HepG2 (cell line): Measurements from ENCODE around the gene ZFP36. TPM values are rescaled to one million over a fixed set of nuclear protein-coding genes. Genes with fewer than 3 reads are reported as not detected.
A peak's percentile ranks its signal among the peaks of the same experiment; 100 is the strongest.

ENCODE experiments used
- ADNP ChIP-seq: sonication (generic); formaldehyde crosslinking; IDR thresholded peaks from 2 replicates; pipeline ENCODE4 v1.4.0; 2020; ENCODE audit warnings: missing genetic modification reagents
- ARID2 ChIP-seq: sonication (generic); formaldehyde crosslinking; IDR thresholded peaks from 2 replicates; pipeline ENCODE4 v1.8.1; 2022; ENCODE audit warnings: mild to moderate bottlenecking, missing genetic modification reagents, borderline replicate concordance
- CCDC6 ChIP-seq: sonication (generic); formaldehyde crosslinking; IDR thresholded peaks from 2 replicates; pipeline ENCODE4 v1.8.1; 2022; ENCODE audit warnings: mild to moderate bottlenecking, missing genetic modification reagents, moderate library complexity
- ELF3 ChIP-seq: IDR thresholded peaks from 2 replicates; pipeline ENCODE4 v1.6.1; 2016; ENCODE audit warnings: missing genetic modification reagents, missing compliant biosample characterization
- HNF4G ChIP-seq, 2 experiments: sonication (generic) in 1 of 2; formaldehyde crosslinking in 1 of 2; IDR thresholded peaks; 2 replicates each; pipeline versions ENCODE4 v1.4.0 to v1.6.1; 2011 to 2020; ENCODE audit warnings: borderline replicate concordance in 2 of 2, low read depth in 2 of 2, mild to moderate bottlenecking in 2 of 2, low read length in 1 of 2, missing genetic modification reagents in 1 of 2, moderate library complexity in 1 of 2
- HNRNPL ChIP-seq: fragments of 200-400 bp; formaldehyde crosslinking; IDR thresholded peaks from 2 replicates; pipeline ENCODE4 v1.6.1; 2017; ENCODE audit warnings: mild to moderate bottlenecking, low read depth, low read length
- IRF9 ChIP-seq: sonication (generic); formaldehyde crosslinking; IDR thresholded peaks from 2 replicates; pipeline ENCODE4 v1.8.0; 2022; ENCODE audit warnings: missing genetic modification reagents, mild to moderate bottlenecking, borderline replicate concordance
- KLF16 ChIP-seq, 2 experiments: sonication (generic) in 1 of 2; formaldehyde crosslinking in 1 of 2; IDR thresholded peaks; 2 replicates each; pipeline versions ENCODE4 v1.6.1 to v1.8.0; 2016 to 2023; ENCODE audit warnings: missing genetic modification reagents in 2 of 2, missing compliant biosample characterization in 1 of 2
- NFATC3 ChIP-seq: sonication (generic); formaldehyde crosslinking; IDR thresholded peaks from 2 replicates; pipeline ENCODE4 v1.5.1; 2020; ENCODE audit warnings: mild to moderate bottlenecking, missing genetic modification reagents
- NFE2L1 ChIP-seq: sonication (generic); formaldehyde crosslinking; IDR thresholded peaks from 2 replicates; pipeline ENCODE4 v1.4.0; 2020; ENCODE audit warnings: missing genetic modification reagents, mild to moderate bottlenecking, borderline replicate concordance
- NR3C1 ChIP-seq: sonication (generic); formaldehyde crosslinking; IDR thresholded peaks from 2 replicates; pipeline ENCODE4 v1.4.0; 2020; ENCODE audit warnings: missing genetic modification reagents
- REPIN1 ChIP-seq: sonication (generic); formaldehyde crosslinking; IDR thresholded peaks from 2 replicates; pipeline ENCODE4 v1.8.0; 2022; ENCODE audit warnings: missing genetic modification reagents, low read depth, mild to moderate bottlenecking, borderline replicate concordance
- RNF219 ChIP-seq: sonication (generic); formaldehyde crosslinking; IDR thresholded peaks from 2 replicates; pipeline ENCODE4 v1.5.0; 2020; ENCODE audit warnings: mild to moderate bottlenecking, missing genetic modification reagents
- SNRNP70 ChIP-seq: fragments of 200-400 bp; formaldehyde crosslinking; IDR thresholded peaks from 2 replicates; pipeline ENCODE4 v1.6.1; 2017; ENCODE audit warnings: mild to moderate bottlenecking, low read depth, low read length, moderate library complexity
- STAT6 ChIP-seq: sonication (generic); formaldehyde crosslinking; IDR thresholded peaks from 2 replicates; pipeline ENCODE4 v1.4.0; 2020; ENCODE audit warnings: missing genetic modification reagents, mild to moderate bottlenecking, borderline replicate concordance
- THAP11 ChIP-seq: IDR thresholded peaks from 2 replicates; pipeline ENCODE4 v1.6.1; 2016; ENCODE audit warnings: missing biosample characterization, missing genetic modification reagents
- ZNF3 ChIP-seq: IDR thresholded peaks from 2 replicates; pipeline ENCODE4 v1.7.0; 2017; ENCODE audit warnings: inconsistent platforms
- ZNF382 ChIP-seq: sonication (generic); formaldehyde crosslinking; IDR thresholded peaks from 2 replicates; pipeline ENCODE4 v1.5.0; 2020; ENCODE audit warnings: missing genetic modification reagents, mild to moderate bottlenecking, borderline replicate concordance
- ZNF451 ChIP-seq: sonication (generic); formaldehyde crosslinking; IDR thresholded peaks from 2 replicates; pipeline ENCODE4 v1.5.0; 2020; ENCODE audit warnings: mild to moderate bottlenecking, missing genetic modification reagents
- ZNF615 ChIP-seq: sonication (generic); formaldehyde crosslinking; IDR thresholded peaks from 2 replicates; pipeline ENCODE4 v1.5.0; 2020; ENCODE audit warnings: mild to moderate bottlenecking, missing genetic modification reagents, borderline replicate concordance
- ZNF629 ChIP-seq: sonication (generic); formaldehyde crosslinking; conservative IDR thresholded peaks from 2 replicates; pipeline ENCODE4 v1.5.0; 2020; ENCODE audit warnings: missing genetic modification reagents
- ZNF737 ChIP-seq: sonication (generic); formaldehyde crosslinking; IDR thresholded peaks from 2 replicates; pipeline ENCODE4 v1.5.0; 2020; ENCODE audit warnings: missing genetic modification reagents, mild to moderate bottlenecking, borderline replicate concordance
- ZNF816 ChIP-seq: sonication (generic); formaldehyde crosslinking; IDR thresholded peaks from 2 replicates; pipeline ENCODE4 v1.8.0; 2022; ENCODE audit warnings: missing genetic modification reagents, mild to moderate bottlenecking, borderline replicate concordance
- ZSCAN20 ChIP-seq: sonication (generic); formaldehyde crosslinking; IDR thresholded peaks from 2 replicates; pipeline ENCODE4 v1.4.0; 2020; ENCODE audit warnings: missing genetic modification reagents, mild to moderate bottlenecking, borderline replicate concordance
- polyA plus RNA-seq, 8 experiments: library from polyadenylated mRNA; depleted of rRNA in 3 of 8; stranded (reverse) in 7 of 8; unstranded in 1 of 8; fragments of >200 nt; fragmentation: Illumina TruSeq in 4 of 8; extraction: Trizol in 4 of 8; gene quantifications; 2 replicates each; pipeline versions ENCODE4 v1.2.1 to v1.2.3, GENCODE V29; 2011 to 2016; ENCODE audit warnings: low read depth in 4 of 8, missing spikeins in 1 of 8, mixed read lengths in 1 of 8; ENCODE audit not compliant: insufficient read depth in 1 of 8
- total RNA-seq, 5 experiments: library from RNA; depleted of rRNA; stranded (reverse); fragments of >200 nt; fragmentation: Illumina TruSeq; extraction: Trizol; gene quantifications; 2 replicates each; pipeline ENCODE4 v1.2.3, GENCODE V29; 2016; ENCODE audit warnings: low read depth in 1 of 5

ZFP36 gene
- total and polyA plus RNA-seq, 2 of the 13 experiments (the other 11 are each of a cell fraction or from before 2014, with no cell fraction given): 1.4 to 1.7 TPM

GRCh38 chr19:39406656-39407409 lies at the start of gene ZFP36 (continued):
- TF ChIP-seq RNF219 (CRISPR knock-in tag) (no peak), ZNF382 (CRISPR knock-in tag) (no peak), ZNF451 (CRISPR knock-in tag) (0 out of 2 replicates have a peak, but pooled peaks have one; percentile 54), HNRNPL (peak; percentile 62; the same call in 1 of the 2 replicates), KLF16 (CRISPR knock-in tag; IDR thresholded peaks at IDR 0.05) (no peak), IRF9 (CRISPR knock-in tag) (peak; percentile 75; the same call in 1 of the 2 replicates), SNRNP70 (no peak), NFATC3 (CRISPR knock-in tag) (no peak), ZSCAN20 (CRISPR knock-in tag) (no peak), ARID2 (CRISPR knock-in tag) (no peak), ZNF737 (no peak), ELF3 (peak; percentile 32; the same call in 1 of the 2 replicates), ZNF615 (no peak), CCDC6 (CRISPR knock-in tag) (peak; percentile 73; the same call in 1 of the 2 replicates), NFE2L1 (CRISPR knock-in tag) (no peak), THAP11 (no peak), ZNF3 (CRISPR knock-in tag) (no peak), HNF4G (IDR thresholded peaks at IDR 0.05; ENCODE audit: borderline replicate concordance, low read depth, low read length) (peak; percentile 2; the same call in 1 of the 2 replicates), HNF4G (CRISPR knock-in tag; IDR thresholded peaks at IDR 0.05; ENCODE audit: borderline replicate concordance, low read depth) (0 out of 2 replicates have a peak, but pooled peaks have one; percentile 15), REPIN1 (CRISPR knock-in tag) (no peak), NR3C1 (CRISPR knock-in tag) (no peak), ZNF816 (CRISPR knock-in tag) (no peak), ZNF629 (CRISPR knock-in tag) (no peak; the same call in 1 of the 2 replicates), STAT6 (CRISPR knock-in tag) (no peak), ADNP (CRISPR knock-in tag) (no peak)
